ENCODE results near the gene RNF5.
A peak's percentile ranks its signal among the peaks of the same experiment; 100 is the strongest.
"Not testable (repeated sequence)": the region's sequence is repeated elsewhere in the genome, so short reads cannot be mapped to it uniquely, and the experiment has no call there.

RNF5 gene

GRCh38 chr6:32177788-32178546 lies at the start of gene RNF5:
Gene RNF5, plus strand, starts transcription at chr6:32178405. Its CDS starts 107 bp downstream, at chr6:32178512.
- peak; percentile 100 for DNase-seq (ENCODE audit: low read depth)

GRCh38 chr6:32128751-32129296 lies 49.4 kb upstream of the RNF5 start:
- no peak for DNase-seq (ENCODE audit: low read depth)

- DNase-seq (ENCODE audit: low read depth), result no peak
Measured at GRCh38 chr6:32129297-32130088, 48.7 kb upstream of the RNF5 start.

- no peak for DNase-seq (ENCODE audit: low read depth)
Measured at GRCh38 chr6:32131439-32131948, 46.7 kb upstream of the RNF5 start.

GRCh38 chr6:32132110-32132509 lies 46.1 kb upstream of the RNF5 start:
- no peak for DNase-seq (ENCODE audit: low read depth)

GRCh38 chr6:32133786-32134185 lies 44.4 kb upstream of the RNF5 start:
- DNase-seq (ENCODE audit: low read depth), result no peak

GRCh38 chr6:32137454-32137853 lies 40.8 kb upstream of the RNF5 start:
- DNase-seq (ENCODE audit: low read depth), result no peak

- no peak for DNase-seq (ENCODE audit: low read depth)
Measured at GRCh38 chr6:32139590-32139989, 38.6 kb upstream of the RNF5 start.

- no peak for DNase-seq (ENCODE audit: low read depth)
Measured at GRCh38 chr6:32140420-32141046, 37.7 kb upstream of the RNF5 start.

- DNase-seq (ENCODE audit: low read depth), result not testable (repeated sequence)
Measured at GRCh38 chr6:32144238-32144637, 34.0 kb upstream of the RNF5 start.

GRCh38 chr6:32146287-32146686 lies 31.9 kb upstream of the RNF5 start:
- no peak for DNase-seq (ENCODE audit: low read depth)

GRCh38 chr6:32146687-32147086 lies 31.5 kb upstream of the RNF5 start:
- DNase-seq (ENCODE audit: low read depth), result no peak

- DNase-seq (ENCODE audit: low read depth), result no peak
Measured at GRCh38 chr6:32147401-32148132, 30.6 kb upstream of the RNF5 start.

GRCh38 chr6:32148289-32149091 lies 29.7 kb upstream of the RNF5 start:
- no peak for DNase-seq (ENCODE audit: low read depth)

- DNase-seq (ENCODE audit: low read depth), result no peak
Measured at GRCh38 chr6:32149092-32149755, 29.0 kb upstream of the RNF5 start.

- no peak for DNase-seq (ENCODE audit: low read depth)
Measured at GRCh38 chr6:32149932-32150870, 28.0 kb upstream of the RNF5 start.

- no peak for DNase-seq (ENCODE audit: low read depth)
Measured at GRCh38 chr6:32151181-32151862, 26.9 kb upstream of the RNF5 start.

Measured in HS-5 (cell line).